GM18867 (cell line): Measurements from ENCODE around the gene DPEP2NB.
"Not testable (repeated sequence)": the region's sequence is repeated elsewhere in the genome, so short reads cannot be mapped to it uniquely, and the experiment has no call there.

Source experiments
- ATAC-seq: cut with Tn5 transposase; IDR thresholded peaks from one replicate; pipeline ENCODE4 v1.9.1; 2021; ENCODE audit warnings: mild to moderate bottlenecking, moderate library complexity; ENCODE audit not compliant: unreplicated experiment

The DPEP2NB gene

GRCh38 chr16:68015681-68016080 is at the start of gene DPEP2NB:
Gene DPEP2NB (minus strand): TSS chr16:68015911. CDS start chr16:68015770, 141 bp downstream.
- no peak for ATAC-seq

GRCh38 chr16:68064791-68065365 is 49.2 kb upstream of the DPEP2NB start:
- ATAC-seq, result no peak

GRCh38 chr16:68062910-68063393 is 47.2 kb upstream of the DPEP2NB start:
- ATAC-seq, result no peak

- ATAC-seq, result no peak
Measured at GRCh38 chr16:68061396-68061795, 45.7 kb upstream of the DPEP2NB start.

GRCh38 chr16:68059804-68060203 is 44.1 kb upstream of the DPEP2NB start:
- no peak for ATAC-seq

GRCh38 chr16:68055395-68055794 is 39.7 kb upstream of the DPEP2NB start:
- ATAC-seq, result no peak

- ATAC-seq, result no peak
Measured at GRCh38 chr16:68049449-68049848, 33.7 kb upstream of the DPEP2NB start.

- ATAC-seq, result no peak
Measured at GRCh38 chr16:68047987-68048386, 32.3 kb upstream of the DPEP2NB start.

GRCh38 chr16:68046106-68046505 is 30.4 kb upstream of the DPEP2NB start:
- no peak for ATAC-seq

GRCh38 chr16:68041783-68042182 is 26.1 kb upstream of the DPEP2NB start:
- no peak for ATAC-seq

GRCh38 chr16:68040506-68041288 is 25.0 kb upstream of the DPEP2NB start:
- ATAC-seq, result peak; percentile 81

GRCh38 chr16:68037841-68038597 is 22.3 kb upstream of the DPEP2NB start:
- no peak for ATAC-seq

GRCh38 chr16:68035227-68035626 is 19.5 kb upstream of the DPEP2NB start:
- ATAC-seq, result no peak

GRCh38 chr16:68033101-68033500 is 17.4 kb upstream of the DPEP2NB start:
- ATAC-seq, result no peak

- ATAC-seq, result no peak
Measured at GRCh38 chr16:68031951-68032350, 16.2 kb upstream of the DPEP2NB start.

- ATAC-seq, result not testable (repeated sequence)
Measured at GRCh38 chr16:68030108-68030507, 14.4 kb upstream of the DPEP2NB start.

- no peak for ATAC-seq
Measured at GRCh38 chr16:68028996-68029395, 13.3 kb upstream of the DPEP2NB start.

- ATAC-seq, result peak; percentile 84
Measured at GRCh38 chr16:68022728-68023537, 7.2 kb upstream of the DPEP2NB start, which contains the start of the genes DDX28 and DUS2. Gene DDX28 (minus strand): TSS chr16:68023232. CDS start chr16:68023202, 30 bp downstream. Gene DUS2 (plus strand): TSS chr16:68023284. CDS start chr16:68038024, 14,740 bp downstream.

GRCh38 chr16:68022278-68022727 is 6.6 kb upstream of the DPEP2NB start:
- peak; percentile 13 for ATAC-seq

GRCh38 chr16:68021490-68021889 is 5.8 kb upstream of the DPEP2NB start:
- ATAC-seq, result no peak
